ENCODE data around the gene NR2F1-AS1. TPM values are rescaled to one million over a fixed set of nuclear protein-coding genes. Genes with fewer than 3 reads are reported as not detected.

The NR2F1-AS1 gene
- total RNA-seq: 1 to 10 TPM in 1 of 2 donors, under 1 TPM in 1; 0.67 to 1.0 TPM

GRCh38 chr5:93580927-93581445, at the start of gene NR2F1-AS1:
NR2F1-AS1 (minus strand) TSS chr5:93581219.

GRCh38 chr5:93582677-93583438, 1.8 kb upstream of the NR2F1-AS1 start, which contains the start of gene NR2F1:
NR2F1 (plus strand) TSS chr5:93583222; CDS start chr5:93585024, 1,802 bp downstream.

Other genes starting within 250 kb of the NR2F1-AS1 start
- gene NR2F1, start 2.0 kb upstream of the NR2F1-AS1 start, total RNA-seq: 1 to 10 TPM in 1 of 2 donors, under 1 TPM in 1; 0.33 to 1.7 TPM
- 1 to 10 TPM; 1.0 to 1.3 TPM for gene POU5F2, start 160.4 kb upstream of the NR2F1-AS1 start, total RNA-seq